ENCODE results near the gene MEGF11.
"Not testable (repeated sequence)": the region's sequence is repeated elsewhere in the genome, so short reads cannot be mapped to it uniquely, and the experiment has no call there.

The MEGF11 gene

DNA sequence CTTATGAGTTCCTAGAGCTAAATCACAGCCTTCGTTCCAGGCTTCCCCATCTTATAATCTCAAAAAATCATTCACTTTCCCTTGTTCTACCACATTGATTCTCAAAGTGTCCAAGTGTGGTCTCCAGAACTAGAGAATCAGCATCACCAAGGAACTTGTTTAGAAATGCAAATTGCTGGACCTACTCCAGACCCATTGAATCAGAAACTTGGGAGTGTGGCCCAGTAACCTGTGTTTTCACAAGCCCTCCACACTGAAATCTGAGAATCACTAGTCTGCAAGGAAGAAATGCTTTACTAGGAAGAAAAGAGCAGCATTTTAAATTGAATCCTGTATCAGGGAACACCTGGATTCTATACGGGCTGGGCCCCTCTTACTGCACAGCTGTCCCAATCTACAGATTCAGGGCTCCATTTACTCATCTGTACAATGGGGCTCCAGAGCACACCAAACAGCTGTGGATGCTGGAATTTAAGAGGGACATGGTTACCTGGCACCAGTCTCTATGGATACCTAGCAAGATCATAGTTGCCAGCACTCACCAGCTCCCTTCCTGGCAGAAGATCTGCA is 3.9 kb downstream of the MEGF11 start:
- DNase-seq (ENCODE audit: low read depth) = no peak
- no peak overlapping the region for H3K4me3 ChIP-seq (ENCODE audit: low read length)
- TF ChIP-seq, protein P1, sequence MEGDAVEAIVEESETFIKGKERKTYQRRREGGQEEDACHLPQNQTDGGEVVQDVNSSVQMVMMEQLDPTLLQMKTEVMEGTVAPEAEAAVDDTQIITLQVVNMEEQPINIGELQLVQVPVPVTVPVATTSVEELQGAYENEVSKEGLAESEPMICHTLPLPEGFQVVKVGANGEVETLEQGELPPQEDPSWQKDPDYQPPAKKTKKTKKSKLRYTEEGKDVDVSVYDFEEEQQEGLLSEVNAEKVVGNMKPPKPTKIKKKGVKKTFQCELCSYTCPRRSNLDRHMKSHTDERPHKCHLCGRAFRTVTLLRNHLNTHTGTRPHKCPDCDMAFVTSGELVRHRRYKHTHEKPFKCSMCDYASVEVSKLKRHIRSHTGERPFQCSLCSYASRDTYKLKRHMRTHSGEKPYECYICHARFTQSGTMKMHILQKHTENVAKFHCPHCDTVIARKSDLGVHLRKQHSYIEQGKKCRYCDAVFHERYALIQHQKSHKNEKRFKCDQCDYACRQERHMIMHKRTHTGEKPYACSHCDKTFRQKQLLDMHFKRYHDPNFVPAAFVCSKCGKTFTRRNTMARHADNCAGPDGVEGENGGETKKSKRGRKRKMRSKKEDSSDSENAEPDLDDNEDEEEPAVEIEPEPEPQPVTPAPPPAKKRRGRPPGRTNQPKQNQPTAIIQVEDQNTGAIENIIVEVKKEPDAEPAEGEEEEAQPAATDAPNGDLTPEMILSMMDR (conservative IDR thresholded peaks at IDR 0.05; ENCODE audit: low read depth, low read length) = no peak

DNA sequence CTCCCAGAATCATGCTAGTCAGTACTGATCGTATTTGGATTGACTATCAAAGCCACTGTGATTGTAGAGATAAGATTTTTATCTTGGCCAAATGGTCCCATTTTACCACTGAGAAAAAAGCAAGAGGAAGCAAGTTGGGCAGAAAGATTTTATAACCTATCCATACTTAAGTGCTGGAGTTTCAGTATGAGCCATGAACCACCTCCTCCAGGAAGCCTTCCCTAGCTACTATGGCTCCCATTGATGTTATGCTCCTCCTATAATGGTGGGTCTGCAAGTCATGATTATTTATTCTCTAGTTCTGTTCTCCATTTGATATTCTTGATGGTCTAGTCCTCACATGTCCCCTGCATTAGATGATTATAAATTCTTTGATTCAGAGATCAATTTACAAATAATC is 6.6 kb downstream of the MEGF11 start:
- TF ChIP-seq, protein P1 (conservative IDR thresholded peaks at IDR 0.05; ENCODE audit: low read depth, low read length) = no peak

DNA sequence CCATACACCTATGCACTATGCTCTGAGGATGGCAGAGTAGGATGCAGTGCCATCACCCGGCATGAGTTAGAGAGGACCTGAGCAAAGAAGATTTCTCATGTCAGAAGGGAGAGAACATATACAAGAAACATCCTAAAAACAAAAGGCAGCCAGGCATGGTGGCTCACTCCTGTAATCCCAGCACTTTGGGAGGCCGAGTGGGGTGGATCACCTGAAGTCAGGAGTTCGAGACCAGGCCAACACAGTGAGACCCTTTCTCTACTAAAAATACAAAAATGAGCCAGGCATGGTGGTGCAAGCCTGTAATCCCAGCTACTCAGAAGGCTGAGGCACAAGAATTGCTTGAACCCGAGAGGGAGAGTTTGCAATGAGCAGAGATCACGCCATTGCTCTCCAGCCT is 7.7 kb downstream of the MEGF11 start:
- H3K4me3 ChIP-seq (ENCODE audit: low read length) = not testable (repeated sequence)

More for the DNA sequence above, 6.6 kb downstream of the MEGF11 start:
- H3K4me3 ChIP-seq (ENCODE audit: low read length) = no peak overlapping the region
- DNase-seq (ENCODE audit: low read depth) = no peak

GRCh38 chr15:66241908-66242285 is 11.7 kb downstream of the MEGF11 start:
- H3K4me3 ChIP-seq (ENCODE audit: low read length) = no peak overlapping the region
- DNase-seq (ENCODE audit: low read depth) = no peak
- TF ChIP-seq, protein P1 (conservative IDR thresholded peaks at IDR 0.05; ENCODE audit: low read depth, low read length) = no peak

More for the DNA sequence above, 7.7 kb downstream of the MEGF11 start:
- not testable (repeated sequence) for DNase-seq (ENCODE audit: low read depth)

GRCh38 chr15:66241087-66241907 is 12.3 kb downstream of the MEGF11 start:
- H3K4me3 ChIP-seq (ENCODE audit: low read length) = no peak overlapping the region
- TF ChIP-seq, protein P1 (conservative IDR thresholded peaks at IDR 0.05; ENCODE audit: low read depth, low read length) = no peak
- no peak for DNase-seq (ENCODE audit: low read depth)

- no peak overlapping the region for H3K4me3 ChIP-seq (ENCODE audit: low read length)
- DNase-seq (ENCODE audit: low read depth) = no peak
- TF ChIP-seq, protein P1 (conservative IDR thresholded peaks at IDR 0.05; ENCODE audit: low read depth, low read length) = no peak
Measured at GRCh38 chr15:66240240-66240794, 13.2 kb downstream of the MEGF11 start.

- no peak for DNase-seq (ENCODE audit: low read depth)
- TF ChIP-seq, protein P1 (conservative IDR thresholded peaks at IDR 0.05; ENCODE audit: low read depth, low read length) = no peak
- no peak overlapping the region for H3K4me3 ChIP-seq (ENCODE audit: low read length)
Measured at GRCh38 chr15:66239514-66239913, 14.0 kb downstream of the MEGF11 start.

Data from retinal pigment epithelial cell (primary cell).